ENCODE data around the gene ARFGEF2.

ARFGEF2 gene

DNA sequence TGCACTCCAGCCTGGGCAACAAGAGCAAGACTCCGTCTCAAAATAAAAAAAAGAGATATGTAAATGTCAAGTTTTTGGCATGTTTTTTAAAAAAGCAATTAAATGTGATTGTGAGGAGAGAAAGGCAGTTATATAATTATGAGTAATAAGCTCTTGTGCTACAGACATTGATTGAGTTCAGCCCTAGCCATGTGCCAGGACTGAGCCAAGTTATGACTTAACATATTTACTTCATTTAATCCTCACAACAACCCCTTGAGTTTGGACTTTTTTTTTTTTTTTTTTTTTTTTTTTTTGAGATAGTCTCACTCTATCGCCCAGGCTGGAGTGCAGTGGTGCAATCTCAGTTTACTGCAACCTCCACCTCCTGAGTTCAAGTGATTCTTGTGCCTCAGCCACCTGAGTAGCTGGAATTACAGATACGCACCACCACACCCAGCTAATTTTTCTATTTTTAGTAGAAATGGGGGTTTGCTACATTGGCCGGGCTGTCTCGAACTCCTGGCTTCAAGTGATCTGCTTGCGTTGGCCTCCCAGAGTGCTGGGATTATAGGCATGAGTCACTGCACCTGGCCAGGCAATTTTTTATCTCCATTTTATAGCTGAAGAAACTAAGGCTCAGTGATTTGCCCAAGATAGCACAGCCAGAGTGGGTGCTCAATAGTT lies 109.6 kb downstream of the ARFGEF2 start:
- ChIA-PET POLR2A (interaction anchor here (0.7 kb wide), 1 partner anchor 15 kb away, joined by 3 read pairs; the partner anchor contains the start of gene CSE1L), CTCF (interaction anchor here (1.4 kb wide), 1 partner anchor 410 kb away, joined by 3 read pairs; no protein-coding TSS in a partner anchor)
- no peak for TF ChIP-seq NFRKB (IDR thresholded peaks at IDR 0.05)
- TF ChIP-seq, protein P1, sequence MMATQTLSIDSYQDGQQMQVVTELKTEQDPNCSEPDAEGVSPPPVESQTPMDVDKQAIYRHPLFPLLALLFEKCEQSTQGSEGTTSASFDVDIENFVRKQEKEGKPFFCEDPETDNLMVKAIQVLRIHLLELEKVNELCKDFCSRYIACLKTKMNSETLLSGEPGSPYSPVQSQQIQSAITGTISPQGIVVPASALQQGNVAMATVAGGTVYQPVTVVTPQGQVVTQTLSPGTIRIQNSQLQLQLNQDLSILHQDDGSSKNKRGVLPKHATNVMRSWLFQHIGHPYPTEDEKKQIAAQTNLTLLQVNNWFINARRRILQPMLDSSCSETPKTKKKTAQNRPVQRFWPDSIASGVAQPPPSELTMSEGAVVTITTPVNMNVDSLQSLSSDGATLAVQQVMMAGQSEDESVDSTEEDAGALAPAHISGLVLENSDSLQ (IDR thresholded peaks at IDR 0.05): no peak
- TF ChIP-seq FOXA1 (IDR thresholded peaks at IDR 0.05): no peak
- no peak for TF ChIP-seq L3MBTL2 (conservative IDR thresholded peaks at IDR 0.05)
- TF ChIP-seq FOXM1 (IDR thresholded peaks at IDR 0.05; ENCODE audit: borderline replicate concordance): no peak
- no peak for TF ChIP-seq HDGF (IDR thresholded peaks at IDR 0.05; ENCODE audit: borderline replicate concordance)
- TF ChIP-seq ARNT (IDR thresholded peaks at IDR 0.05): no peak
- TF ChIP-seq SUZ12 (IDR thresholded peaks at IDR 0.05): no peak
- DNase-seq (ENCODE audit: extremely low spot score): no peak

DNA sequence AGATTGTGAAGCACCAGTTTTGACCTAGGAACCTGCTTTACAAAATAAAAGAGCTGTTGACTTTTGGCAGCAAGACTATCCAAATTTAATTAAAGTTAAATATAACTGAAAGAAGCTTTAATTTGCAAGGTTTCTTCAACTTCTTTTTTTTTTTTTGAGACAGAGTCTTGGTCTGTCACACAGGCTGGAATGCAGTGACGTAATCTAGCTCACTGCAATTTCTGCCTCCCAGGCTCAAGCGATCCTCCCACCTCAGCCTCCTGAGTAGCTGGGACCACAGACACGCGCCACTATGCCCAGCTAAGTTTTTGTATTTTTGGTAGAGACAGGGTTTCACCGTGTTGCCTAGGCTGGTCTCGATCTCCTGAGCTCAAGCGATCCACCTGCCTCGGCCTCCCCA lies 110.9 kb downstream of the ARFGEF2 start:
- POLR2A ChIA-PET: no interaction called here
- no peak for DNase-seq (ENCODE audit: extremely low spot score)
- CTCF ChIA-PET: no interaction called here
- no peak for TF ChIP-seq HDGF (IDR thresholded peaks at IDR 0.05; ENCODE audit: borderline replicate concordance)
- TF ChIP-seq FOXK2 (IDR thresholded peaks at IDR 0.05): no peak
- TF ChIP-seq TARDBP (IDR thresholded peaks at IDR 0.05): no peak
- no peak for TF ChIP-seq LEF1 (IDR thresholded peaks at IDR 0.05; ENCODE audit: borderline replicate concordance)
- TF ChIP-seq ELF4 (IDR thresholded peaks at IDR 0.05): no peak
- no peak for TF ChIP-seq SUZ12 (IDR thresholded peaks at IDR 0.05)
- no peak for TF ChIP-seq FOXA1 (IDR thresholded peaks at IDR 0.05)
- no peak for TF ChIP-seq CTBP1 (IDR thresholded peaks at IDR 0.05; ENCODE audit: borderline replicate concordance)
- TF ChIP-seq L3MBTL2 (conservative IDR thresholded peaks at IDR 0.05): no peak
- no peak for TF ChIP-seq BHLHE40 (IDR thresholded peaks at IDR 0.05; ENCODE audit: borderline replicate concordance)
- TF ChIP-seq, protein P1 (IDR thresholded peaks at IDR 0.05): no peak
- no peak for TF ChIP-seq SP1 (IDR thresholded peaks at IDR 0.05)
- no peak for TF ChIP-seq ZNF384 (IDR thresholded peaks at IDR 0.05)
- TF ChIP-seq NFRKB (IDR thresholded peaks at IDR 0.05): no peak
- TF ChIP-seq FOXM1 (IDR thresholded peaks at IDR 0.05; ENCODE audit: borderline replicate concordance): no peak
- no peak for TF ChIP-seq ARNT (IDR thresholded peaks at IDR 0.05)

DNA sequence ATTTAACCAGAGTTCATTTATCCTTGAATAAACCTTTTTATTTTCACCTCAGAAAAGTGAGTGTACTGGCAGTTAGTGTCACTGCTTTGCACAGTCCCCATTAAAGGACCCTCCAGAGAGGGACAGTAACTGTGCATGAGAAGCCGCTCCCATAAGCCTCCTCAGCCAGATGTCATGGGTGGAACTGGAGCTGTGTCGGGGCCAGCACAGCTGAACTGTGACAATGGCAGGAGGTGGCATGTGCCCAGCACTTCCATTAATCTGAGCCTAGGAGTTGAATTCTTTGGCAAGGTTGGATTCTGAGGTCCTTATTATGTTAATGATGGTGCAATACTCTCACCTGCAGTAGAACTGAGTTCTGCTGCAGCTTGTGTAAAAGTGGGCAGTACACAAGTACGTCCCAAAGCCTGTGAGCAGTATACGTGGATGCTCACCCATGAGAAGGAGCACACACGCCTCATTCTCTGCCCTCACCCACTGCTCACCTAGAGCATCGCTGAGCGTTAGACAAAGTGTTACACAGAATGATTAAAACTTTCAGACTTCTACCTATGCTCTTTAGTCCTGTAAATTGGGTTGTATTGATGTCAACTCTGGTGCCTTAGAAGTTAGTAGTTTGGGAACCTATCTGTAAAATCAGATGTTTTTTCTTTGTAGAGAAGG lies 112.7 kb downstream of the ARFGEF2 start:
- TF ChIP-seq L3MBTL2 (conservative IDR thresholded peaks at IDR 0.05): no peak
- TF ChIP-seq, protein P1 (IDR thresholded peaks at IDR 0.05): no peak
- no peak for TF ChIP-seq BHLHE40 (IDR thresholded peaks at IDR 0.05; ENCODE audit: borderline replicate concordance)
- TF ChIP-seq ARNT (IDR thresholded peaks at IDR 0.05): no peak
- no peak for TF ChIP-seq FOXA1 (IDR thresholded peaks at IDR 0.05)
- no peak for TF ChIP-seq CTBP1 (IDR thresholded peaks at IDR 0.05; ENCODE audit: borderline replicate concordance)
- TF ChIP-seq ZNF384 (IDR thresholded peaks at IDR 0.05): no peak
- TF ChIP-seq LEF1 (IDR thresholded peaks at IDR 0.05; ENCODE audit: borderline replicate concordance): no peak
- no peak for TF ChIP-seq SUZ12 (IDR thresholded peaks at IDR 0.05)
- no peak for TF ChIP-seq SP1 (IDR thresholded peaks at IDR 0.05)
- no peak for TF ChIP-seq FOXK2 (IDR thresholded peaks at IDR 0.05)
- no peak for TF ChIP-seq TARDBP (IDR thresholded peaks at IDR 0.05)
- TF ChIP-seq FOXM1 (IDR thresholded peaks at IDR 0.05; ENCODE audit: borderline replicate concordance): no peak
- TF ChIP-seq ELF4 (IDR thresholded peaks at IDR 0.05): no peak
- no peak for TF ChIP-seq NFRKB (IDR thresholded peaks at IDR 0.05)
- TF ChIP-seq HDGF (IDR thresholded peaks at IDR 0.05; ENCODE audit: borderline replicate concordance): no peak
- ChIA-PET POLR2A (interaction anchor here (1.7 kb wide), 1 partner anchor 12 kb away, joined by 6 read pairs; the partner anchor contains the start of gene CSE1L), CTCF (no interaction called here)
- no peak for DNase-seq (ENCODE audit: extremely low spot score)

DNA sequence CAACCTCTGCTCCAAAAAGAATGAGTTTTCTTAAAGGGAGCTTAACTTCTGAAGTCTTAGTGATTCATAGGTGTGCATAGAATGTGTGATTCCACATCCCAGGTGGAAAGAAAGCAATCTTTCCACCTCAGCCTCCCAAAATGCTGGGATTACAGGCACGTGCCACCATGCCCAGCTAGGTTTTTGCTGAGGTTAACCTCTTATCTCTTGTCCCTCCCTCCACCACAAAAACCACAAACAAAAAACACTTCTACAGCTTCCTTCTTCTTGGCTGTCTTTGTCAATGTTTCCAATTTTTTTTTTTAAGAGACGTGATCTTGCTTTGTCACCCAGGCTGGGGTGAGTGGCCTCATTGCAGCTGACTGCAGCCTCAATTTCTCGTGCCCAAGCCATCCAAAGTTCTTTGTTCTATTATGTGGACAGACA lies 116.5 kb downstream of the ARFGEF2 start:
- DNase-seq (ENCODE audit: extremely low spot score): no peak
- TF ChIP-seq ARNT (IDR thresholded peaks at IDR 0.05) (no peak), FOXM1 (IDR thresholded peaks at IDR 0.05; ENCODE audit: borderline replicate concordance) (no peak), SP1 (IDR thresholded peaks at IDR 0.05) (no peak), NFRKB (IDR thresholded peaks at IDR 0.05) (no peak), FOXA1 (IDR thresholded peaks at IDR 0.05) (no peak), HDGF (IDR thresholded peaks at IDR 0.05; ENCODE audit: borderline replicate concordance) (no peak), ELF4 (IDR thresholded peaks at IDR 0.05) (no peak), LEF1 (IDR thresholded peaks at IDR 0.05; ENCODE audit: borderline replicate concordance) (no peak), CTBP1 (IDR thresholded peaks at IDR 0.05; ENCODE audit: borderline replicate concordance) (no peak), FOXK2 (IDR thresholded peaks at IDR 0.05) (no peak), ZNF384 (IDR thresholded peaks at IDR 0.05) (no peak), BHLHE40 (IDR thresholded peaks at IDR 0.05; ENCODE audit: borderline replicate concordance) (no peak), L3MBTL2 (conservative IDR thresholded peaks at IDR 0.05) (no peak), TARDBP (IDR thresholded peaks at IDR 0.05) (no peak), SUZ12 (IDR thresholded peaks at IDR 0.05) (no peak)
- TF ChIP-seq, protein P1 (IDR thresholded peaks at IDR 0.05): no peak
- ChIA-PET POLR2A (interaction anchor here (1.0 kb wide), 1 partner anchor 8 kb away, joined by 11 read pairs; the partner anchor contains the start of gene CSE1L), CTCF (no interaction called here)

DNA sequence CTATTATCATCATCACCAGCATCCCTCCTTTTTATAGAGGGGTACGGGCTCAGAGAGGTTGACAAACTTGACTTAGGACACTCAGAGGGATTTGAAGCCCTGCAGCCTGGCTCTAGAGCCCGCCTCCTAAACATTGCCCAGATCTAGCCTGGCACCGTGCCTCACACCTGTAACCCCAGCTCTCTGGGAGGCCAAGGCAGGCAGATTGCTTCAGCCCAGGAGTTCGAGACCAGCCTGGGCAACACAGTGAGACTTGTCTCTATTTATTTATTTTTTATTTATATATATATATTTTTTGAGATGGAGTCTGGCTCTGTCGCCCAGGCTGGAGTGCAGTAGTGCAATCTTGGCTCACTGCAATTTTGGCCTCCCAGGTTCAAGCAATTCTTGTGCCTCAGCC lies 118.3 kb downstream of the ARFGEF2 start:
- CTCF ChIA-PET: no interaction called here
- TF ChIP-seq SUZ12 (IDR thresholded peaks at IDR 0.05): no peak
- TF ChIP-seq LEF1 (IDR thresholded peaks at IDR 0.05; ENCODE audit: borderline replicate concordance): no peak
- TF ChIP-seq ELF4 (IDR thresholded peaks at IDR 0.05): no peak
- no peak for TF ChIP-seq BHLHE40 (IDR thresholded peaks at IDR 0.05; ENCODE audit: borderline replicate concordance)
- TF ChIP-seq, protein P1 (IDR thresholded peaks at IDR 0.05): no peak
- TF ChIP-seq CTBP1 (IDR thresholded peaks at IDR 0.05; ENCODE audit: borderline replicate concordance): no peak
- TF ChIP-seq FOXA1 (IDR thresholded peaks at IDR 0.05): no peak
- no peak for TF ChIP-seq TARDBP (IDR thresholded peaks at IDR 0.05)
- no peak for TF ChIP-seq ARNT (IDR thresholded peaks at IDR 0.05)
- no peak for TF ChIP-seq L3MBTL2 (conservative IDR thresholded peaks at IDR 0.05)
- no peak for TF ChIP-seq ZNF384 (IDR thresholded peaks at IDR 0.05)
- TF ChIP-seq SP1 (IDR thresholded peaks at IDR 0.05): no peak
- no peak for TF ChIP-seq FOXK2 (IDR thresholded peaks at IDR 0.05)
- TF ChIP-seq FOXM1 (IDR thresholded peaks at IDR 0.05; ENCODE audit: borderline replicate concordance): no peak
- no peak for TF ChIP-seq HDGF (IDR thresholded peaks at IDR 0.05; ENCODE audit: borderline replicate concordance)
- POLR2A ChIA-PET: no interaction called here
- DNase-seq (ENCODE audit: extremely low spot score): no peak

Data from HEK293T (cell line).